H1 (cell line): ENCODE results near the gene TLE4. TPM values are rescaled to one million over a fixed set of nuclear protein-coding genes. Genes with fewer than 3 reads are reported as not detected.
"Not testable (repeated sequence)": the region's sequence is repeated elsewhere in the genome, so short reads cannot be mapped to it uniquely, and the experiment has no call there.

Source experiments
- CTCF ChIA-PET: fragments of 300-600 bp; sonication (Branson Sonifier 250); formaldehyde crosslinking; loops from one replicate; lab custom pipeline; 2021; ENCODE audit not compliant: partially characterized antibody; lab: Charles Lee
- POLR2A ChIA-PET: fragments of 300-600 bp; sonication (Branson Sonifier 250); formaldehyde crosslinking; loops from one replicate; lab custom pipeline; 2021; ENCODE audit warnings: inconsistent platforms; ENCODE audit not compliant: partially characterized antibody; lab: Charles Lee
- DNase-seq, 2 experiments: peaks; one replicate each; pipeline versions ENCODE4 v3.0.0 to v3.0.0-alpha.2; 2010 to 2022; ENCODE audit warnings: low spot score in 2 of 2, low read depth in 1 of 2, mixed read lengths in 1 of 2
- FAIRE-seq: peaks from 2 replicates; lab custom pipeline; 2011; peaks lifted over from hg19 to GRCh38; lab: Jason Lieb, UNC
- H2AFZ ChIP-seq: 2 replicates; pipeline ENCODE4 v1.8.1; 2012; ENCODE audit warnings: low read length, inconsistent platforms
- H2AK5ac ChIP-seq: 2 replicates; pipeline ENCODE4 v1.6.1; 2013; ENCODE audit warnings: low read depth, low read length
- H2BK120ac ChIP-seq: replicated peaks from 2 replicates; pipeline ENCODE3; 2013; ENCODE audit warnings: low read depth, low read length, inconsistent platforms
- H2BK12ac ChIP-seq: 2 replicates; pipeline ENCODE4 v1.6.1; 2013; ENCODE audit warnings: low read depth, low read length
- H2BK15ac ChIP-seq: 2 replicates; pipeline ENCODE4 v1.6.1; 2013; ENCODE audit warnings: low read length
- H2BK20ac ChIP-seq: 2 replicates; pipeline ENCODE4 v1.6.1; 2013; ENCODE audit warnings: low read length
- H2BK5ac ChIP-seq: 2 replicates; pipeline ENCODE4 v1.6.1; 2013; ENCODE audit warnings: low read depth, low read length
- H3K14ac ChIP-seq: 2 replicates; pipeline ENCODE4 v1.6.1; 2013; ENCODE audit warnings: inconsistent platforms; ENCODE audit not compliant: insufficient read length
- H3K18ac ChIP-seq: 2 replicates; pipeline ENCODE4 v1.6.1; 2013; ENCODE audit warnings: low read length; ENCODE audit errors: extremely low read depth
- H3K23ac ChIP-seq: 2 replicates; pipeline ENCODE4 v1.6.1; 2013; ENCODE audit warnings: inconsistent platforms; ENCODE audit not compliant: insufficient read length
- H3K23me2 ChIP-seq: 2 replicates; pipeline ENCODE4 v1.6.1; 2013; ENCODE audit warnings: low read depth, low read length
- H3K27ac ChIP-seq: 2 replicates; pipeline ENCODE4 v1.6.1; 2011; ENCODE audit warnings: low read depth, low read length, inconsistent platforms
- H3K27me3 ChIP-seq, 4 experiments: replicated peaks in 1 of 4; 1 replicate in 1 of 4; 2 replicates in 3 of 4; pipeline versions ENCODE4 v1.6.1 to v1.8.1; 2011 to 2013; ENCODE audit warnings: low read length in 3 of 4, mild to moderate bottlenecking in 3 of 4, inconsistent platforms in 2 of 4, mixed read lengths in 2 of 4, moderate library complexity in 1 of 4; ENCODE audit not compliant: control insufficient read depth in 3 of 4, insufficient read depth in 3 of 4; ENCODE audit errors: extremely low read depth in 1 of 4
- H3K36me3 ChIP-seq, 4 experiments: 2 replicates each; pipeline versions ENCODE4 v1.6.1 to v1.8.1; 2011 to 2013; ENCODE audit warnings: mild to moderate bottlenecking in 4 of 4, low read length in 3 of 4, moderate library complexity in 2 of 4, control low read depth in 1 of 4, inconsistent platforms in 1 of 4; ENCODE audit not compliant: insufficient read depth in 4 of 4, control insufficient read depth in 2 of 4
- H3K4ac ChIP-seq: replicated peaks from 2 replicates; pipeline ENCODE3; 2013; ENCODE audit warnings: low read length, low read depth, mixed read lengths, inconsistent platforms; ENCODE audit not compliant: insufficient read length
- H3K4me1 ChIP-seq, 4 experiments: replicated peaks in 1 of 4; 1 replicate in 1 of 4; 2 replicates in 3 of 4; pipeline versions ENCODE4 v1.6.1 to v1.8.1; 2011 to 2013; ENCODE audit warnings: low read length in 3 of 4, inconsistent platforms in 2 of 4, mixed read lengths in 1 of 4; ENCODE audit not compliant: insufficient read depth in 4 of 4, control insufficient read depth in 3 of 4
- H3K4me2 ChIP-seq, 2 experiments: 2 replicates each; pipeline versions ENCODE4 v1.6.1 to v1.8.1; 2011 to 2013; ENCODE audit warnings: low read depth in 2 of 2, low read length in 2 of 2, control low read depth in 1 of 2, inconsistent platforms in 1 of 2, mild to moderate bottlenecking in 1 of 2; ENCODE audit not compliant: insufficient read depth in 1 of 2
- H3K4me3 ChIP-seq, 4 experiments: fragments of 200-600, 300-600 bp in 1 of 4; sonication (generic), shearing (Covaris generic), sonication (Bioruptor Twin) in 1 of 4; 2 replicates each; pipeline versions ENCODE4 v1.5.1 to v1.8.1; 2011 to 2016; ENCODE audit warnings: low read length in 4 of 4, low read depth in 3 of 4, control low read depth in 2 of 4, inconsistent platforms in 2 of 4, mild to moderate bottlenecking in 2 of 4, mixed read lengths in 1 of 4, moderate library complexity in 1 of 4; ENCODE audit not compliant: insufficient read depth in 2 of 4; ENCODE audit errors: extremely low read depth in 1 of 4
- H3K56ac ChIP-seq: replicated peaks from 2 replicates; pipeline ENCODE3; 2013; ENCODE audit warnings: low read depth, mild to moderate bottlenecking, mixed read lengths, low read length, inconsistent platforms; ENCODE audit not compliant: insufficient read length
- H3K79me1 ChIP-seq: 2 replicates; pipeline ENCODE4 v1.6.1; 2013; ENCODE audit warnings: low read depth, low read length, control low read depth
- H3K79me2 ChIP-seq, 2 experiments: 2 replicates each; pipeline versions ENCODE4 v1.6.1 to v1.8.1; 2012 to 2013; ENCODE audit warnings: low read length in 2 of 2, mild to moderate bottlenecking in 2 of 2, inconsistent platforms in 1 of 2; ENCODE audit not compliant: insufficient read depth in 2 of 2, control insufficient read depth in 1 of 2
- H3K9ac ChIP-seq, 4 experiments: replicated peaks in 1 of 4; 1 replicate in 1 of 4; 2 replicates in 3 of 4; pipeline versions ENCODE4 v1.6.1 to v1.8.1; 2011 to 2013; ENCODE audit warnings: low read depth in 3 of 4, low read length in 3 of 4, control low read depth in 2 of 4, mild to moderate bottlenecking in 2 of 4, moderate library complexity in 2 of 4, inconsistent platforms in 1 of 4; ENCODE audit errors: extremely low read depth in 1 of 4
- H3K9me3 ChIP-seq, 2 experiments: 2 replicates each; pipeline versions ENCODE4 v1.6.1 to v1.8.1; 2012 to 2013; ENCODE audit warnings: mild to moderate bottlenecking in 2 of 2, moderate library complexity in 2 of 2, control low read depth in 1 of 2, inconsistent platforms in 1 of 2, low read depth in 1 of 2, low read length in 1 of 2, mixed read lengths in 1 of 2; ENCODE audit not compliant: insufficient read depth in 2 of 2
- H4K20me1 ChIP-seq, 2 experiments: replicated peaks in 1 of 2; 2 replicates each; pipeline versions ENCODE3 to v1.8.1; 2011 to 2013; ENCODE audit warnings: inconsistent platforms in 2 of 2, low read length in 2 of 2, mild to moderate bottlenecking in 1 of 2; ENCODE audit not compliant: insufficient read depth in 2 of 2, control insufficient read depth in 1 of 2
- H4K5ac ChIP-seq: 2 replicates; pipeline ENCODE4 v1.6.1; 2013; ENCODE audit warnings: low read length, low read depth, mixed read lengths, inconsistent platforms; ENCODE audit not compliant: insufficient read length
- H4K8ac ChIP-seq: 2 replicates; pipeline ENCODE4 v1.8.0; 2013; ENCODE audit warnings: mild to moderate bottlenecking, moderate library complexity, low read length, inconsistent platforms; ENCODE audit not compliant: insufficient read depth; ENCODE audit errors: extremely low read depth
- H4K91ac ChIP-seq: replicated peaks from 2 replicates; pipeline ENCODE3; 2013; ENCODE audit warnings: low read length, mixed read lengths, inconsistent platforms; ENCODE audit not compliant: insufficient read length
- WGBS, 2 experiments: shearing (Covaris generic) in 1 of 2; methylation state at CpG; one replicate each; pipeline versions ENCODE4 v1.1.6 to v1.1.7; 2013 to 2015; ENCODE audit warnings: low lambda C conversion rate in 2 of 2, mixed read lengths in 2 of 2, inconsistent platforms in 1 of 2, low coverage in 1 of 2, missing lambda C conversion rate in 1 of 2; ENCODE audit not compliant: insufficient replicate concordance in 2 of 2, insufficient coverage in 1 of 2, insufficient read length in 1 of 2; ENCODE audit errors: extremely low coverage in 1 of 2, missing lambda C conversion rate in 1 of 2; 5-methylcytosine and 5-hydroxymethylcytosine counted together
- polyA plus RNA-seq, 7 experiments: library from polyadenylated mRNA; depleted of rRNA in 3 of 7; stranded (reverse) in 5 of 7; unstranded in 2 of 7; fragments of >200 nt in 5 of 7; fragments of 200-250 nt in 2 of 7; gene quantifications; 1 replicate in 5 of 7; 2 replicates in 1 of 7; 4 replicates in 1 of 7; pipeline versions ENCODE4 v1.2.1 to v1.2.3, GENCODE V29; 2011 to 2013; ENCODE audit warnings: missing spikeins in 2 of 7, mixed read lengths in 2 of 7
- total RNA-seq: library from RNA; stranded (reverse); fragmentation: NEBNext Ultra II Directional; extraction: Animal tissue kit (Norgen Biotek cat#: 25700); gene quantifications from 2 replicates; pipeline ENCODE4 v1.2.1, GENCODE V29; 2021

TLE4 gene
- total and polyA plus RNA-seq, 2 of the 8 experiments (the other 6 are each of a cell fraction or from before 2014, with no cell fraction given) = 32.4 to 36.9 TPM

- H3K14ac ChIP-seq, H3K18ac ChIP-seq, H2AK5ac ChIP-seq, H3K27ac ChIP-seq, H2BK20ac ChIP-seq, H4K91ac ChIP-seq, H3K4me2 ChIP-seq, H3K23me2 ChIP-seq, H3K9ac ChIP-seq, DNase-seq, H3K36me3 ChIP-seq, H4K8ac ChIP-seq, H2BK5ac ChIP-seq, H3K9me3 ChIP-seq, H3K56ac ChIP-seq, H3K79me2 ChIP-seq, H4K20me1 ChIP-seq, POLR2A ChIA-PET, H3K4me3 ChIP-seq, H2BK12ac ChIP-seq, H3K4ac ChIP-seq, H2BK120ac ChIP-seq, H3K23ac ChIP-seq, H2AFZ ChIP-seq, FAIRE-seq, H3K27me3 ChIP-seq, H3K79me1 ChIP-seq, H3K4me1 ChIP-seq, H2BK15ac ChIP-seq, H4K5ac ChIP-seq: not testable (repeated sequence)
- WGBS, 2 experiments = 97% methylated on average over 5 of the region's 7 CpGs; no CpG with 5 or more reads in 1 of the 2 experiments
- CTCF ChIA-PET = interaction anchor here (0.6 to 1.5 kb wide), 3 partner anchors 12 to 1968 kb away, joined by 3 read pairs; no protein-coding TSS in a partner anchor
Observed at GRCh38 chr9:79544375-79544774, 27.4 kb upstream of the TLE4 start.
